Measurements from ENCODE around the gene BIRC6.
"Not testable (repeated sequence)": the region's sequence is repeated elsewhere in the genome, so short reads cannot be mapped to it uniquely, and the experiment has no call there.

BIRC6 gene

GRCh38 chr2:32342801-32343200, 14.0 kb upstream of the BIRC6 start:
- no peak overlapping the region for H3K4me3 ChIP-seq (ENCODE audit: low read depth, low read length)
- no peak for DNase-seq (ENCODE audit: low read depth, low spot score)
- TF ChIP-seq CTCF (IDR thresholded peaks at IDR 0.05; ENCODE audit: insufficient read depth, low read length, missing control alignments) = no peak
- POLR2A ChIA-PET = no interaction called here
- CTCF ChIA-PET = no interaction called here

- POLR2A ChIA-PET; DNase-seq (ENCODE audit: low read depth, low spot score); H3K4me3 ChIP-seq (ENCODE audit: low read depth, low read length): not testable (repeated sequence)
- CTCF ChIA-PET = interaction anchor here (0.9 kb wide), 1 partner anchor 12 kb away, joined by 3 read pairs; no protein-coding TSS in a partner anchor
These were observed 6.0 kb upstream of the BIRC6 start for GRCh38 chr2:32350797-32351196.

GRCh38 chr2:32355976-32356680, 695 bp upstream of the BIRC6 start:
- H3K4me3 ChIP-seq (ENCODE audit: low read depth, low read length) = peak overlapping the region; percentile 92
- POLR2A ChIA-PET = interaction anchor here (0.7 to 1.0 kb wide), 2 partner anchors 9 to 10 kb away, joined by 3 read pairs; no protein-coding TSS in a partner anchor
- TF ChIP-seq CTCF (IDR thresholded peaks at IDR 0.05; ENCODE audit: insufficient read depth, low read length, missing control alignments) = no peak
- DNase-seq (ENCODE audit: low read depth, low spot score) = no peak
- CTCF ChIA-PET = no interaction called here

- no peak for TF ChIP-seq CTCF (IDR thresholded peaks at IDR 0.05; ENCODE audit: insufficient read depth, low read length, missing control alignments)
- no peak for DNase-seq (ENCODE audit: low read depth, low spot score)
- peak overlapping the region; percentile 92 for H3K4me3 ChIP-seq (ENCODE audit: low read depth, low read length)
- ChIA-PET CTCF (no interaction called here), POLR2A (no interaction called here)
These were observed 691 bp downstream of the BIRC6 start for GRCh38 chr2:32357318-32358110.

GRCh38 chr2:32358111-32358482, 1.3 kb downstream of the BIRC6 start:
- DNase-seq (ENCODE audit: low read depth, low spot score) = no peak
- ChIA-PET CTCF (no interaction called here), POLR2A (no interaction called here)
- peak overlapping the region; percentile 92 for H3K4me3 ChIP-seq (ENCODE audit: low read depth, low read length)
- TF ChIP-seq CTCF (IDR thresholded peaks at IDR 0.05; ENCODE audit: insufficient read depth, low read length, missing control alignments) = no peak

- H3K4me3 ChIP-seq (ENCODE audit: low read depth, low read length) = no peak overlapping the region
- ChIA-PET POLR2A (no interaction called here), CTCF (no interaction called here)
- no peak for TF ChIP-seq CTCF (IDR thresholded peaks at IDR 0.05; ENCODE audit: insufficient read depth, low read length, missing control alignments)
- DNase-seq (ENCODE audit: low read depth, low spot score) = no peak
These were observed 3.6 kb downstream of the BIRC6 start for GRCh38 chr2:32360416-32360815.

- not testable (repeated sequence) for DNase-seq (ENCODE audit: low read depth, low spot score); H3K4me3 ChIP-seq (ENCODE audit: low read depth, low read length)
- CTCF ChIA-PET = interaction anchor here (1.0 kb wide), 1 partner anchor 10 kb away, joined by 3 read pairs; no protein-coding TSS in a partner anchor
- POLR2A ChIA-PET = interaction anchor here (0.6 kb wide), 1 partner anchor 103 kb away, joined by 4 read pairs; no protein-coding TSS in a partner anchor
These were observed 6.2 kb downstream of the BIRC6 start for GRCh38 chr2:32362997-32363396.
